H9 (cell line): Measurements from ENCODE around the gene SKIDA1. TPM values are rescaled to one million over a fixed set of nuclear protein-coding genes. Genes with fewer than 3 reads are reported as not detected.

Source experiments
- DNase-seq: peaks from one replicate; pipeline ENCODE4 v3.0.0-alpha.2; 2017
- H2AFZ ChIP-seq: one replicate; pipeline ENCODE4 v1.6.1; 2013; ENCODE audit warnings: mild to moderate bottlenecking, low read length, control low read depth, moderate library complexity
- H2AK5ac ChIP-seq: 2 replicates; pipeline ENCODE4 v1.6.1; 2013; ENCODE audit warnings: low read length, control low read depth, mixed read lengths; ENCODE audit not compliant: insufficient read length
- H2BK120ac ChIP-seq: one replicate; pipeline ENCODE4 v1.6.1; 2013; ENCODE audit warnings: low read depth, mild to moderate bottlenecking, low read length, control low read depth, inconsistent platforms; ENCODE audit not compliant: poor library complexity, severe bottlenecking
- H2BK12ac ChIP-seq: 2 replicates; pipeline ENCODE4 v1.6.1; 2013; ENCODE audit warnings: low read length, control low read depth, mixed read lengths, low read depth; ENCODE audit not compliant: insufficient read length
- H2BK15ac ChIP-seq: 2 replicates; pipeline ENCODE4 v1.6.1; 2013; ENCODE audit warnings: low read depth, low read length, control low read depth
- H2BK20ac ChIP-seq: one replicate; pipeline ENCODE4 v1.6.1; 2013; ENCODE audit warnings: low read depth, mild to moderate bottlenecking, low read length, control low read depth, inconsistent platforms; ENCODE audit not compliant: poor library complexity, severe bottlenecking
- H2BK5ac ChIP-seq: 2 replicates; pipeline ENCODE4 v1.6.1; 2013; ENCODE audit warnings: low read length, control low read depth, mixed read lengths; ENCODE audit not compliant: insufficient read length
- H3K14ac ChIP-seq: 2 replicates; pipeline ENCODE4 v1.6.1; 2013; ENCODE audit warnings: low read length, control low read depth; ENCODE audit not compliant: insufficient read depth
- H3K18ac ChIP-seq: 2 replicates; pipeline ENCODE4 v1.6.1; 2013; ENCODE audit warnings: low read depth, mild to moderate bottlenecking, mixed read lengths, low read length, control low read depth; ENCODE audit not compliant: insufficient read length
- H3K23ac ChIP-seq: 2 replicates; pipeline ENCODE4 v1.6.1; 2013; ENCODE audit warnings: low read length, control low read depth, mixed read lengths, low read depth; ENCODE audit not compliant: insufficient read length
- H3K23me2 ChIP-seq: 2 replicates; pipeline ENCODE4 v1.6.1; 2013; ENCODE audit warnings: low read depth, mild to moderate bottlenecking, mixed read lengths, low read length, control low read depth; ENCODE audit not compliant: insufficient read length, poor library complexity, severe bottlenecking
- H3K27ac ChIP-seq: 2 replicates; pipeline ENCODE4 v1.5.1; 2013; ENCODE audit warnings: low read length, control low read depth, mixed read lengths, low read depth; ENCODE audit not compliant: insufficient read length
- H3K27me3 ChIP-seq: 2 replicates; pipeline ENCODE4 v1.6.1; 2013; ENCODE audit warnings: low read length, control low read depth, inconsistent platforms; ENCODE audit not compliant: insufficient read depth
- H3K4ac ChIP-seq: 2 replicates; pipeline ENCODE4 v1.6.1; 2013; ENCODE audit warnings: low read depth, mild to moderate bottlenecking, control low read depth, inconsistent platforms, low read length, moderate library complexity
- H3K4me1 ChIP-seq: 2 replicates; pipeline ENCODE4 v1.6.1; 2013; ENCODE audit warnings: low read length, control low read depth, inconsistent platforms; ENCODE audit not compliant: insufficient read depth
- H3K4me2 ChIP-seq: 2 replicates; pipeline ENCODE4 v1.6.1; 2013; ENCODE audit warnings: low read length, control low read depth, mixed read lengths; ENCODE audit not compliant: insufficient read length, insufficient read depth
- H3K56ac ChIP-seq: 2 replicates; pipeline ENCODE4 v1.6.1; 2013; ENCODE audit warnings: low read depth, mild to moderate bottlenecking, mixed read lengths, low read length, control low read depth; ENCODE audit not compliant: insufficient read length
- H3K79me1 ChIP-seq: 2 replicates; pipeline ENCODE4 v1.6.1; 2013; ENCODE audit warnings: low read depth, mild to moderate bottlenecking, moderate library complexity, low read length, control low read depth, inconsistent platforms; ENCODE audit not compliant: insufficient read depth, poor library complexity, severe bottlenecking
- H3K79me2 ChIP-seq: 2 replicates; pipeline ENCODE4 v1.6.1; 2013; ENCODE audit warnings: low read length, control low read depth, inconsistent platforms; ENCODE audit not compliant: insufficient read depth
- H3K9ac ChIP-seq: 2 replicates; pipeline ENCODE4 v1.6.1; 2013; ENCODE audit warnings: low read length, control low read depth, mixed read lengths; ENCODE audit not compliant: insufficient read length; ENCODE audit errors: extremely low read depth
- H3K9me3 ChIP-seq: one replicate; pipeline ENCODE4 v1.6.1; 2013; ENCODE audit warnings: low read depth, low read length, inconsistent platforms; ENCODE audit not compliant: control insufficient read depth
- H3T11ph ChIP-seq: one replicate; pipeline ENCODE4 v1.6.1; 2013; ENCODE audit warnings: mild to moderate bottlenecking, low read length, control low read depth, inconsistent platforms
- H4K20me1 ChIP-seq: one replicate; pipeline ENCODE4 v1.6.1; 2013; ENCODE audit not compliant: control insufficient read depth, insufficient read length, insufficient read depth
- H4K5ac ChIP-seq: 2 replicates; pipeline ENCODE4 v1.6.1; 2013; ENCODE audit warnings: low read depth, mild to moderate bottlenecking, mixed read lengths, low read length, control low read depth; ENCODE audit not compliant: insufficient read length
- H4K8ac ChIP-seq: replicated peaks from 2 replicates; pipeline ENCODE4 v1.6.1; 2013; ENCODE audit warnings: low read length, control low read depth, mixed read lengths, low read depth; ENCODE audit not compliant: insufficient read length
- H4K91ac ChIP-seq: 2 replicates; pipeline ENCODE4 v1.6.1; 2013; ENCODE audit warnings: low read depth, mild to moderate bottlenecking, moderate library complexity, mixed read lengths, low read length, control low read depth; ENCODE audit not compliant: insufficient read length
- H3K27ac Mint-ChIP-seq, 3 experiments: 2 replicates in 2 of 3; 3 replicates in 1 of 3; pipeline ENCODE4 v1.8.0; 2020 to 2021; ENCODE audit warnings: mixed read lengths in 3 of 3, mild to moderate bottlenecking in 1 of 3, moderate library complexity in 1 of 3
- H3K27me3 Mint-ChIP-seq: 2 replicates; pipeline ENCODE4 v1.8.0; 2021; ENCODE audit warnings: low read depth, mild to moderate bottlenecking, moderate library complexity, mixed read lengths
- H3K36me3 Mint-ChIP-seq, 3 experiments: 2 replicates in 2 of 3; 3 replicates in 1 of 3; pipeline ENCODE4 v1.8.0; 2020 to 2021; ENCODE audit warnings: low read depth in 3 of 3, mixed read lengths in 3 of 3; ENCODE audit not compliant: insufficient read depth in 1 of 3
- H3K4me1 Mint-ChIP-seq, 2 experiments: 2 replicates each; pipeline ENCODE4 v1.8.0; 2020; ENCODE audit warnings: mixed read lengths in 2 of 2
- H3K4me3 Mint-ChIP-seq, 2 experiments: 2 replicates in 1 of 2; 3 replicates in 1 of 2; pipeline ENCODE4 v1.8.0; 2020 to 2021; ENCODE audit warnings: mild to moderate bottlenecking in 2 of 2, mixed read lengths in 2 of 2, moderate library complexity in 1 of 2
- H3K9me3 Mint-ChIP-seq, 2 experiments: 2 replicates in 1 of 2; 3 replicates in 1 of 2; pipeline ENCODE4 v1.8.0; 2020; ENCODE audit warnings: mild to moderate bottlenecking in 2 of 2, mixed read lengths in 2 of 2, moderate library complexity in 1 of 2
- WGBS: extraction: QIAGEN DNeasy Blood & Tissue Kit; methylation state at CpG from one replicate; pipeline ENCODE4 v1.1.7; 2013; ENCODE audit warnings: missing lambda C conversion rate, low lambda C conversion rate, mixed read lengths; ENCODE audit not compliant: insufficient read length; ENCODE audit errors: extremely low coverage; 5-methylcytosine and 5-hydroxymethylcytosine counted together
- total RNA-seq: library from RNA; stranded (reverse); gene quantifications from 2 replicates; pipeline ENCODE4 v1.2.1, GENCODE V29; 2021
- TF ChIP-seq, protein P1 (sequence below): fragments of 200-600 bp; sonication (generic); conservative IDR thresholded peaks from 3 replicates; pipeline ENCODE4 v1.8.0; 2021; ENCODE audit warnings: antibody characterized with exemption, mild to moderate bottlenecking

Gene SKIDA1
- total RNA-seq, 1 experiment from 2014 or later, result 5.9 TPM

DNA sequence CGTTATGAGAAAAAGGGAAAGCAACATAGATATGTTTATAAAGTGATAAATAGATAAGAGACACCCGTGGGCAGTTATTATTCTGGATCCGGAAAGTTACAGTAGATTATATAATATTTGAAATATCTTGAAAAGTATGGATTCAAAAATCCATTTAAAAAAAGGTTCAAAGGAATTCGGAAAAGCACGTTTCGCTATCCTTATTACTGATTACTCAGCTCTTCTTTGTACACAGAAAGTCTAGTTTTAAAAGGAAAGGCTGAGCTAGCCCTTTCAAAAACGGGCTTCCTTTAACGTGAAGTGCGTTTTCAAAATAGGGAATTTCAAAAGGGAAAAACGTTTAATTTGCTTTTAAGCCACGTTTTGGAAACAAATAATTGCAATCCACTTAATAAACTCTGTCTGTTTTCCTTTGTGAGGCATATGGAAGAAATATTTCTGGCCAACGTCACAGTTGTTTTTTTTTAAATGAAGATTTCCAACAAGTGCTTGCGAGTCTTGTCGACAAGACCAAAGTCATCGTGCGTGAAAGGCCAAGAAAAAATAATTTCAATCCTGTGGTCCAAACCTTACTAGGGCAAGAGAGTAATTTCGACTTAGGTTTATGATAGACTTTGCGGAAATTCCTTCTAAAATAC is 2.2 kb upstream of the SKIDA1 start:
- H4K8ac ChIP-seq, result no peak overlapping the region
- no peaks in the 10 kb centered on the region for H3K79me2 ChIP-seq
- peaks cover 48 to 49% of the 10 kb centered on the region in 2 experiments for H3K4me1 Mint-ChIP-seq
- H3K27me3 ChIP-seq, result no peaks in the 10 kb centered on the region
- H3K27ac ChIP-seq, result peak overlapping the region; percentile 1
- H2BK15ac ChIP-seq, result no peak overlapping the region
- no CpG with 5 or more reads among the region's 18 CpGs for WGBS
- peak overlapping the region; percentile 52; the same call in 1 of the 2 replicates for H3K14ac ChIP-seq
- DNase-seq, result no peak
- no peak overlapping the region for H2BK120ac ChIP-seq
- H3K23me2 ChIP-seq, result peaks cover 20% of the 10 kb centered on the region
- H3K9me3 ChIP-seq, result no peaks in the 10 kb centered on the region
- H3K9ac ChIP-seq, result peak overlapping the region; percentile 46
- no peak overlapping the region for H2BK12ac ChIP-seq
- H4K5ac ChIP-seq, result no peak overlapping the region
- H3K4ac ChIP-seq, result no peak overlapping the region
- no peak overlapping the region for H3K56ac ChIP-seq
- no peak overlapping the region for H2BK20ac ChIP-seq
- no peak overlapping the region for H2AFZ ChIP-seq
- H3K4me1 ChIP-seq, result 0 out of 2 replicates have a peak, but pooled peaks cover under 1% of the 10 kb centered on the region
- H3T11ph ChIP-seq, result no peak overlapping the region
- no peak overlapping the region for H4K91ac ChIP-seq
- H4K20me1 ChIP-seq, result no peaks in the 10 kb centered on the region
- no peaks in the 10 kb centered on the region for H3K27me3 Mint-ChIP-seq
- no peaks in the 10 kb centered on the region; a peak in 1 of 7 replicates for H3K36me3 Mint-ChIP-seq
- H3K79me1 ChIP-seq, result no peaks in the 10 kb centered on the region
- no peak overlapping the region for H2BK5ac ChIP-seq
- H2AK5ac ChIP-seq, result no peak overlapping the region
- TF ChIP-seq, protein P1, sequence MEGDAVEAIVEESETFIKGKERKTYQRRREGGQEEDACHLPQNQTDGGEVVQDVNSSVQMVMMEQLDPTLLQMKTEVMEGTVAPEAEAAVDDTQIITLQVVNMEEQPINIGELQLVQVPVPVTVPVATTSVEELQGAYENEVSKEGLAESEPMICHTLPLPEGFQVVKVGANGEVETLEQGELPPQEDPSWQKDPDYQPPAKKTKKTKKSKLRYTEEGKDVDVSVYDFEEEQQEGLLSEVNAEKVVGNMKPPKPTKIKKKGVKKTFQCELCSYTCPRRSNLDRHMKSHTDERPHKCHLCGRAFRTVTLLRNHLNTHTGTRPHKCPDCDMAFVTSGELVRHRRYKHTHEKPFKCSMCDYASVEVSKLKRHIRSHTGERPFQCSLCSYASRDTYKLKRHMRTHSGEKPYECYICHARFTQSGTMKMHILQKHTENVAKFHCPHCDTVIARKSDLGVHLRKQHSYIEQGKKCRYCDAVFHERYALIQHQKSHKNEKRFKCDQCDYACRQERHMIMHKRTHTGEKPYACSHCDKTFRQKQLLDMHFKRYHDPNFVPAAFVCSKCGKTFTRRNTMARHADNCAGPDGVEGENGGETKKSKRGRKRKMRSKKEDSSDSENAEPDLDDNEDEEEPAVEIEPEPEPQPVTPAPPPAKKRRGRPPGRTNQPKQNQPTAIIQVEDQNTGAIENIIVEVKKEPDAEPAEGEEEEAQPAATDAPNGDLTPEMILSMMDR, result no peak
- H3K18ac ChIP-seq, result peak overlapping the region; percentile 79
- H3K27ac Mint-ChIP-seq, result peak overlapping the region; percentile 97 to 99 (median 98)
- peak overlapping the region; percentile 74 to 88 for H3K4me3 Mint-ChIP-seq
- H3K9me3 Mint-ChIP-seq, result no peaks in the 10 kb centered on the region; a peak in 2 of 5 replicates
- H3K4me2 ChIP-seq, result peak overlapping the region; percentile 80
- no peak overlapping the region for H3K23ac ChIP-seq
